HG03108 (cell line): ENCODE data around the gene SNAP25.

Source experiments
- ATAC-seq: cut with Tn5 transposase; IDR thresholded peaks from one replicate; pipeline ENCODE4 v1.9.1; 2021; ENCODE audit warnings: moderate library complexity; ENCODE audit not compliant: unreplicated experiment

Gene SNAP25

DNA sequence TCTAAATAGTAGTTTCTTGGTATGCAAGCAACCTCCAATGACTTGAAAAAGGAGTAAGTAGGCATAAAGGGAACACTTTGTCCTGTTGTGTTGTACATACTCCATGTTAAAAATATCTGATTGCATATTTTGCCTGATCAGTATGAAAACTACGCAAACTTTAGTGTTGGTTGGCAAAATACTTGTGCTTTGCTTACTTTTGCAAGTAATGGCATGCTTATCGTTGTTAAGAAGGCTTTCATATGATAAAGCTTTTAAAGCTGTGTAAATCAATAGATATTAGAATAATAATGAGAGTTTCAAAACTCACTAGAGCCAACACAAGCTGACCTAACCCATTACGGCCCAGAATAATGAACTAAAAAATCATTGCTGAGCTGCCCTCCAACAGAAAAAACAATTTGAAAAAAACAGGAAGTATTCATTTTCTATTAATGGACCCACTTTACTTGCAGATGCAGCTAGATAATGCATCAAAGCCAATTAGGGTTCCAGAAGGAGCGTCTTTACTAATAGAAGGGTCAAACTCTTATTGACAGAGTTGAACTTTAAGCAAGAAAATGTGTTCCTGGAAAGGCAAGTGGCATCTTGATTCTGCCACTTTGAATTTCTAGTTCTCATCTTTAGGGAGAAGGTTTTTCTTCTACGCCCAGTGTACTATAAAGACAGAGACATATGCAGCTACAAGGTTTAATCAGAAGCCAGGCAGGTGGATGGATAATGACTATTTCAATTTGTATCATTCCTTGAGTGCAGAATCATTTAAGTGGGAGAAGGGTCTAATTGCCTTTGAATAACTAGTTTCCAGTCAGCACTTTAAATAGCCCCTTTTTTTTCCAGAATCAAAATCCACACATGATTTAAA lies 82.2 kb downstream of the SNAP25 start:
- ATAC-seq: no peak

DNA sequence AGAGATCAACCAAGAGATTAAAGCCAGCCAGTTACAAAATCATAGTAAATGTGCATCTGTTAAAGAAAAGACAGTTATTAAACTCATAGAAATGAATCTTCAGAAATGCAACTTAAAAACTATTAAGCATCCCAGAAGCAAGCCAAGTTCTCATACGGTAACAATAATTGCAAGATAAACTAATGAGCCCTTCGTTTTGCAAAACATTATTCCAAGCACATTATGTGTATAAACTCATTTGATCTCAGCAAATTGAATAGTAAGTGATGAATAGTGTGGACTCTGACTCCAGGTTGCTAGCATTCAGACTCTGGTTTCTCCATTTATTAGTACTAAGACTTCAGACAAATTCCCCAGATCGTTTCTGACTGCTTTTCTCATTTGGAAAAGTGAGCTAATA lies 85.2 kb downstream of the SNAP25 start:
- ATAC-seq: no peak

DNA sequence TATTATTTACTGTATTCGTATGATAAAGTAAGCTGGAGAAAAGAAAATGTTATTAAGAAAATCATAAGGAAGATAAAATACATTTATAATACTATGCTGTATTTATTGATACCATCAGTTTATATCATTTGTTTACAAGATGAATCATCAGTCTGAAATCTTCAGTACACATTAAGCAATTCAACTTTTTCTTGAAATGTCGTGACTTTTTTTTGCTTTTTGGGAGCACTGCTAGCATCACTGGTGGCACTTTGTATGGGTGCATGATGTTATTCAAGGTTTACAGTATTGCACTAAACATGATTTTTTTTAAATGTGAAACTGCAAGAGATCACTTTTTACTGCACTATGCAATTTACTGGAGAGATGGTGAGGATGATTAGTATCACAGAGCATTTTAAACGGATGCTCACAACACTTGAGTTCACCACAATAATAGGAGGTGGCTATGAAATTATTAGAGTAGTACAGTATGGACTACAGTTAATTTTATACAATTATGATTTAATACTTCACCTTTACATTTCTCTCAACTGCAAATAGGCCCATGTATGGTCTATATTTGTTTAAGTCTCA lies 85.9 kb downstream of the SNAP25 start:
- no peak for ATAC-seq

DNA sequence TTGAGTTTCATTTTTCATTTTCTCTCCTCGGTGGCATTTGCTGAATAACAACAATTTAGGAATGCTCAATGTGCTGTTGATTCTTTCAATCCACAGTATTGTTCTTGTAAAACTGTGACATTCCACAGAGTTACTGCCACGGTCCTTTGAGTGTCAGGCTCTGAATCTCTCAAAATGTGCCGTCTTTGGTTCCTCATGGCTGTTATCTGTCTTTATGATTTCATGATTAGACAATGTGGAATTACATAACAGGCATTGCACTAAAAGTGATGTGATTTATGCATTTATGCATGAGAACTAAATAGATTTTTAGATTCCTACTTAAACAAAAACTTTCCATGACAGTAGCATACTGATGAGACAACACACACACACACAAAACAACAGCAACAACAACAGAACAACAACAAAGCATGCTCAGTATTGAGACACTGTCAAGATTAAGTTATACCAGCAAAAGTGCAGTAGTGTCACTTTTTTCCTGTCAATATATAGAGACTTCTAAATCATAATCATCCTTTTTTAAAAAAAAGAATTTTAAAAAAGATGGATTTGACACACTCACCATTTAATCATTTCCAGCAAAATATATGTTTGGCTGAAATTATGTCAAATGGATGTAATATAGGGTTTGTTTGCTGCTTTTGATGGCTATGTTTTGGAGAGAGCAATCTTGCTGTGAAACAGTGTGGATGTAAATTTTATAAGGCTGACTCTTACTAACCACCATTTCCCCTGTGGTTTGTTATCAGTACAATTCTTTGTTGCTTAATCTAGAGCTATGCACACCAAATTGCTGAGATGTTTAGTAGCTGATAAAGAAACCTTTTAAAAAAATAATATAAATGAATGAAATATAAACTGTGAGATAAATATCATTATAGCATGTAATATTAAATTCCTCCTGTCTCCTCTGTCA lies 88.1 kb downstream of the SNAP25 start:
- no peak for ATAC-seq

DNA sequence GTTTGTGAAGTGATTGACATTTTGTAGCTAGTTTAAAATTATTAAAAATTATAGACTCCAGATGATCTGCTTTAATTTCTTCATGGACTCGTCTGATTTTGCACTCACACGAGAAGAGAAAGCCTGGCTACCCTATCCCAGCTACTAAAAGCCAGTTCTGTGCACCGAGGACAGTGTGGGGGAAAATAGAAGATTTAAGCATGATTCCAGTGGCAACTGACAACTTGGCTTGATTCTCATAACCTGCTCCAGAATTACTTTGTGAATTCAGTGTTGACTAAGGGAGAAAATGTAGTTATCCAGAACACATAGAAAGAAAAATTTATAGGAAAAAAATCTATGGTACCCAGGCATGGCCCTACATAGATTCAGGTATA lies 88.7 kb downstream of the SNAP25 start:
- ATAC-seq: no peak

DNA sequence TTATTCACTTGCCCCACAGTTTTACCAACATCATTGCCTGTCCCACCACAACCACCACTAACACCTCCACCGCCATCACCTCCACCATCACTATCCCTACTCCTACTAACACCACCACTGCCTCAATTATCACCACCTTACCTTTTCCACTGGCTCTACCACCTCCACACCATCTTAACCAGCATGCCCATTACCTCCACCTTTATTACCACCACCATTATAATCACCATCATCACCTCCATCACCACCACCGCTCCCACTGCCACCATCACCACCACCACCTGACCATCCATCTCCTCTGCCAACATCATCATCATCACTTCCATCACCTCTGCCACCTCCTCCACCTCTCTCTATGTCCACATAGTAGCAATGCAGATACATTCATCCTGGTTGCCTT lies 90.0 kb downstream of the SNAP25 start:
- no peak for ATAC-seq

DNA sequence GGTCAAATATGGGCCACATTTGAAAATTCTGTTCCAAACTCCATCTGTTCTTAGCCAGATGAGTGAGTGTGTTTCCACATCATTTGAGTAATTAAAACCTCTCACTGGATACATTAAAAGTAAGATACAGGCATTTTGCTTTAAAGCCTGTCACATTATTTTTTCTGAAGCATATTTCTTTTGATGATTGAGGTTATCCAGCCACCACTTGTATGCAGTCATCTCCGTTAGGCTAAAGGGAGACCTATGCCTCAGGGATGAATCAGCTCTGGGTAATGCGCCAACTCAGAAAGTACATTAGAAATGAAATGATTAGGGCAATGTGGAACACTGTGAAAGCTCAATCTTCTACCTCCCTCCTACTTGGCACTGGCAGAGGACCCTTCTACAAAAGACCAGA lies 90.7 kb downstream of the SNAP25 start:
- no peak for ATAC-seq

DNA sequence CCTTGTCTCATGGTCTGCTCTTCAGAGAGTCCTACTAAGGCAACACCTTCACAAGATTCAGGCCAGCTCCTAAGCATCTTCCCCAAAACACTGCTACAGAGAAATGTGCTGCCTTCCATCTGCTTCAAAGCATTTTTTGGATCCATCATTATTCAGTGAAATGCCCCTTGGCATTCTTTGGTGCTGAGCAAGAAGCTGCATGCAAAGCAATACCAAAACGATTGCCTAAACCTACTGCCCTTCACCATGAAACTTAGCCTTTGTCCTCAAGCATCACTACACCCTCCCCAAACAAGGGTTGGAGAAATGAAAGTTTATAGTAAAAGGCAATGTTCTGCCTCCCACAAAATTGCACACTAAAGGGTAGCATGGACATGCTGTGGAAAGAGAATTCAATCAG lies 93.5 kb downstream of the SNAP25 start:
- ATAC-seq: no peak

DNA sequence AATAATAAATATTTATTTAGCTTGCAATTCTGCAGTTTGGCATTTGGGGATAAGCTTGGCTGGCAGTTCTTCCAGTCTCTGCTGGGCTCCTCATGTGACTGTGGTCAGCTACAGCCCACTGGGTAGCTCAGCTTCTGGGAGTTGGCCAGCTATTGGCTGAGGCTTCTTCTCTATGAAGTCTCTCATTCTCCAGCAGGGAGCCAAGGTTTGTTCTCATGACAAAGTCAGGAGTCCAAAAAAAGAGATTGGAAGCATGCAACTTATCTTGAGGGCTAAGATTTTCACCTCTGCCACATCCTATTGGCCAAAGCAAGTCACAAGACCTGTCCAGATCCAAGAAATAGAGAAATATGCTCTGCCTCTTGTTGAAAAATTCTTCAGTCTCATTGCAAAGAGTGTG lies 94.6 kb downstream of the SNAP25 start:
- ATAC-seq: no peak

DNA sequence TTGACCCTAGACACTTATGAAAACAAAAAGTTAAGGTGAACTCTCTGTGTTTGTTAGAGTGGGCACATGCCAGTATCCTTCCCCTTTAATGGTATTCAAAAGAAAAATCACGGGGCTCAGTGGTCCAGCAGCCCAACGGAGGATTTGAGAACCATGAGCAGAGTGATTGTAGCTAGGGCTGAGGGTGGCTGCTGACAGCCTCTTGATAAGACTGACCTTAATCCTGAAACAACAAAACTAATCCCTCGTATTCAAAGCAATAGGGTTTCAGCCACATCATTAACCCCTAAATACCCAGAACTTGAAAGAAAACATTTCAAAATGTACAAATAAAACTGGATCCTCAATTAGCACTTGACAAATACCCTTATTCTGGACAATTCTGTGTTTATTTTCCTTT lies 95.1 kb downstream of the SNAP25 start:
- ATAC-seq: no peak

DNA sequence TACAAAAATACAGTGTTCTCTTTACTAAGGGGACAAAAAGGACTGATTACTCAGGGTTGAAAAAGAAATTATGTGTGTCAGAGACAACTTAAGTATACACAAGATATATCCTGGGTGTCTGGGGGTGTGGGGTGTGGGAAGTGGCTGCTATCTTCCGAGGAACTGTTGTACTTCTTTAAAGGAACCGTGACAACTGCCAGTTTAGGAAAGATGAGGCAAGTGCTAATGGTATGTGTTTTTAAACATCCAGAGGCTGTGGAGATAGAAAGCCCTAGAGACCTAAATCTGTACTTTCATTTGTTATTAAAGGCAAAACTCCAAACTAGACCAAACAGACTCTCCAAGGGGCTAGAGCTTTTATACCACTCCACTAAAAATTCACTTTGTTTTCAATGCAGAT lies 95.6 kb downstream of the SNAP25 start:
- no peak for ATAC-seq

DNA sequence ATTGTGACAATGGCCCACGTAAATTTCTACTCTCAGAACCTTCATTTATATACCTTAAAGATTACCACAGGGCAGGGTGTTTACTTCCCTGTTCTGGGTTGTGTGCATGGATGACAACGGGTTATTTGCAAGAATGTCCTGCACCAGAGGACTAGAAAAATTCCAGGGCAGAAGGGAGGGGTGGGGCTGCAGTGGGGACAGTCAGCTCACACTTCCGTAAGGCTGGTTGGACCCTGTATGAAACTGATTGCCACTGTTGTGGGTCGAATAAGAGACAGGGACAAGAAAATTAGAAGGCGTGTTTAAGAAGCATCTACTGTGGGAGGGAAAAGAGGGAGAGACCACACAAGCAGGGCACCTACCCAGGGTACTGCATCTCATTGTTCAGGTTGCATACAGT lies 96.5 kb downstream of the SNAP25 start:
- no peak for ATAC-seq

DNA sequence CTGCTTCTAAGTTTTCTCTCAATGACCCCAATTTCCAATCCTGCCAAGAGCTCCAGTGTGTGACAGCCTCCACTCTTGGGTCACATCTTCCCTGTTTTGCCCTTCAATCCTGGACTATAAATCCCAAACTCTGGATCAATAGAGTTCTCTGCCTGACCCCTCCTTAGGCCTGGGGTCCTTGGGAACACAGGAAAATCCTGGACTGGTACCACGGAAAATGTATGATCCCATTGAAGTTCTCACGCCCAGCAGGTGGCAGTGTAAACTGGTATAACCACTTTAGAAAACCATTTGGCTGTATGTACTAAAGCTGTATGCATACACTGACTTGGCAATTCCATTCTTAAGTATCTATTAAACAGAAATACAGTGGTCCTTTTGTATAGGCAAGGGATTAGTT lies 98.0 kb downstream of the SNAP25 start:
- no peak for ATAC-seq

DNA sequence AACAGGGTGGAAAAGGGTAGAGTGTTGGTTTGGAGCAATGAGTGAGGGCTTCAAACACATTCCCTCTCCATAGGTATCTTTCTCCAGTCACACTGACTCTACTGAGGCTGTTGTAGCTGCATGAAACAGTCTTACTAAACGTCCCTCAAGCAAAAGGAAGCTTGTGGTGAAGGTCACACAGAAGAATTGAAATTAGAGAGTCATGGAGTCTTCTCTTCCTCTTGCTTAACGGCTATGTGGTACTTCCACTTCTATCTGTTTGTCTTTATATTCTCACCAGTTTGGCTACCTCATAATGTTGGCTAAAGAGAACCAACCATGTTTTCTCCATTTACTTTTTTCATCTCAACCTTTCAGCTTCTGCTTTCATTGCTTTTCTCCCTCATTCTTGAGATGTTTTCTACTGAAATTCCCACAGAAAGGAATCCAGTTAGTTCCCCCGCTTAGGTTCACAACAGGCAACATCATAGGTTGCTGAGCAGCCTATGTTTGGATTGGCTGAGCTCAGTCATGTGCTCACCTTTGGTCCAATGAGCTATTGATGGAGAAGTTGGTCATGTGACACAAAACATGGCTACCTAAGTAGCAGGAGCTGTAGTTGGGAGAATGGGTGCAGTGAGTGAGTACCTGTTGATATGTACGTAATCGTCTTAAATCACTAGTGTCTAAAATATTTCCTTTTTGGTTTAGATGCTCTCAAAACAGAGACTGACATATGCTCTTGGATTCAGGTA lies 99.8 kb downstream of the SNAP25 start:
- ATAC-seq: no peak

DNA sequence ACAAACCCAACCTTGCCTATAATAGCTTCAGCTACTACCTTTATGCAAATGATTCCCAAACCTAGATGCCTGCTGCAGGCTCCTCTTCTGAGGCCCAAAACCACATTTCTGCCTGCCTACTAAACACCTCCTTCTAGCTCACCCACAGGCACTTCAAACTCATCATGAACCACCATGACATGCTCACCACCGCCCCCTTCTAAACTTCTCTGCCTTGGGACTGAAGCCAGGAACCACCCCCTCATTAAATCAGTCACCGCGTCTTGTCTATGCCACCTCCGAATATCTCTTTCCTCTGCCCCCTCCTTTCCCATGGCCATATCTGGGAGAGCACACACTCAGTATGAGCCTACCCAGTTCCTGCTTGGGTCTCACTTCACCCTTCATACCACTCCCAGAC lies 101.2 kb downstream of the SNAP25 start:
- ATAC-seq: no peak

DNA sequence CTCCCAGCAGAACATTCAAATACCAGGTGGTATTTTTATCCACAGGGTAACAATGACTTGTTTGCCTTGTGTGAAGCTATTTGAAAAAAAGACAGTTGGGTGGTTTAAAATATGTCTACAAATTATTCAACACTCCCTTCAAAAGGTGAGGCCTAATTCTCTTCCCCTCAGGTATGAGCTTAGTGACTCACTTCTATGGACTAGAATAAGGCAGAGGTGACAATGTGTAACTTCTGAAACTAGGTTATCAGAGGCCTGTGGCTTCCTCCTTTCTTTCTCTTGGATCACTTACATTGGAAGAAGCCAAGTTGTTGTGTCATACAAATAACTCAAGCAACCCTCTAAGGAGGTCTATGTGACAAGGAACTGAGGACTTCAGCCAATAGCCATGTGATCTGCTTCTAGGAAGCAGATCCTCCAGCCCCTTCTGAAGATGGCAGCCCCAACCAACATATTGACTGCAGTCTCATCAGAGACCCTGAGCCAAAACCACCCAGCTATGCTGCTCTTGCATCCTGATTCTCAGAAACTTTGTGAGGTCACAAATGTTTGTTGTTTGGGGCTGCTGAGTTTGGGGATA lies 102.6 kb downstream of the SNAP25 start:
- ATAC-seq: no peak

DNA sequence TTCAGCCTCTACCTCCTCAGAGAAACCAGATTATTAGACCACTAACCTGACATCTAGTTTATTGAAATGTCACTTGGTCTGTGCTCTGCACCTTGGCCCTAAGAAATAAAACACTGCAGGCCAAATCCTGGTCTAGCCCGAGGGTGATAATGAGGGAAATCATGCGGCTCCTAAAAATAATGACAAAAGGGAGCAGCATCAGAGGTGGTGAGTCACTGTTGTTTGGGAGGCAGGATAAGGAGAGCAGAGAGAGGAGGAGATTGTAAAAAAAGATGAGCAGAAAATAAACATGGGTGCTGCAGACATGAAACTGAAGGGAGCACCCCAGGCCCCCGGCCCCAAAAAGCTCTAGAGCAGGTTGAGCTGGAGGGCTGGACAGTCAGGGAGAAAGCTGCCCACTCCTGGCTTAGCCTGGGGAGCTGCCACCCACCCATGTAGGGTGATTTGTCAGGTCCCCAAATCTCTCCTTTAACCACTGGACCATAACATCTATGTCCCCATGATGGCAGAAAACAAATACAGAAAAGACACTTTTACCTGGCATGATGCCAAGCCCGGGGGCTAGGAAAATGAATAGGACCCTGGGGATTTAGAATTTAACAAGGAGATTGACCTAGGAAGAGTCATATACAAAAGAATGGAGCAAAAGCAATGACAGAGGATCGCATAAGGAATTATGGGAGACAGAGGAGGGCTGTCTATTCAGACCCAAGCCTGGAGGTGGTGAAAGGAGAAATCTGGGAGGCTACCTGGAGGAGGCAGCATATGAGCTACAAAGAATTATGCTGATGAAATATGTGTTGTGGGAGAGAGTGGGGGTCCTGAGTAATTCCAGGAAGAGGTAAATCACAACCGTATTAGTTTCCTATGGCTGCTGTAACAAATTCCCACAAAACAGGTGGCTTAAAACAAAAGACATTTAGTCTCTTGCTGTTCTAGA lies 103.7 kb downstream of the SNAP25 start:
- no peak for ATAC-seq

DNA sequence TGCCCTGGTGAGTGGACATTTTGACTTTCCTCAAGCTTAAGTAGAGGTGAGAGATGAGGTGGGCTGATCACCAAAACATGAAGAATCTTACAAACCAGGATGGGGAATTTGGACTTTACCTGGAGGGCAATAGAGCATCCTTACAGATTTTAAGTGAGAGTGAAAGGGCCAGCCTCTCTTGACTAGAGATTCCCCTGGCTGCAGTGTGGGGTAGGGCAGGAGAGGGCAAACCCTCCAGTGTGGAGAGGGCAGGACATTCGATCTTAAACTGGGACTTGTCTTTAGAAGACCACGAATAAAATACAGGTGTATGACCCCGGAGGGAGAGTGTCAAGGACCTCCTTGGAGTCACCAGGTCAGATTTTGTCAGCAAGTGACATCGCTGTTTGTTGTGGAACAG lies 105.1 kb downstream of the SNAP25 start:
- no peak for ATAC-seq

DNA sequence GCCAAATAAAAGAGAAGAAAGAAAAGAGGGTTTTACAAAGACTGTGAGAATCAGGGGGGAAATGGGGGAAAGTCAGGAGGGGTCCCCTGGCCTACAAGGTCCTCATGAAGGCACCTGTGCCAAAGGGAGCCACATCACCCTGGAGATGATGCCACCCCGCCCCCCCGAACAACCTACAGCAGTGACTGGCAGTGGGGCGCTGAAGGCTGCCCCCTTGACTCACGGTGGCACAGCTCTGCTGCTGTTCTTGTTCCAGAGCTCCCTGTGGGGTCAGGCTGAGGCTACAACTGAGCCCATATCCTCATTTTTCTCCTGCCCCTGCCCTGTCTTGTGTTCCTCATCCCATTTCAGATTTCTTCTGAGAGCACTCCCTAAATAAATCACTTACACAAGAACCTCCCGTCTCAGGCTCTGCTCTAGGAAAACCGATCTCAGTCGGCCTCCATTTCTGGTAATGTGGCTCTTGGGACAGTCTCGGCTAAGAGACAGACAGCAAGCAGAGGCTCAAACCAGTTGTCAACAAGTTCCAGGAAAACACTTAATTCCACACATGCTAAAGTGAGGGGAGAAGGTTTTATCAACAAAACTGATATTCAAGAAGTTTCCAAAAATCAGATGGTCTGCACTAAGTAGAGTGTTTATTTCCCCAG lies 105.7 kb downstream of the SNAP25 start:
- ATAC-seq: no peak
